ENCODE results near the gene CORO2B.
A peak's percentile ranks its signal among the peaks of the same experiment; 100 is the strongest.

CORO2B gene

GRCh38 chr15:68578980-68579935, at the start of gene CORO2B:
Gene CORO2B, plus strand, starts transcription at chr15:68578993. Its CDS starts 270 bp downstream, at chr15:68579263.
- DNase-seq (ENCODE audit: low read depth in 2 of 2) = peak in 1 of 2 donors; percentile 12

DNA sequence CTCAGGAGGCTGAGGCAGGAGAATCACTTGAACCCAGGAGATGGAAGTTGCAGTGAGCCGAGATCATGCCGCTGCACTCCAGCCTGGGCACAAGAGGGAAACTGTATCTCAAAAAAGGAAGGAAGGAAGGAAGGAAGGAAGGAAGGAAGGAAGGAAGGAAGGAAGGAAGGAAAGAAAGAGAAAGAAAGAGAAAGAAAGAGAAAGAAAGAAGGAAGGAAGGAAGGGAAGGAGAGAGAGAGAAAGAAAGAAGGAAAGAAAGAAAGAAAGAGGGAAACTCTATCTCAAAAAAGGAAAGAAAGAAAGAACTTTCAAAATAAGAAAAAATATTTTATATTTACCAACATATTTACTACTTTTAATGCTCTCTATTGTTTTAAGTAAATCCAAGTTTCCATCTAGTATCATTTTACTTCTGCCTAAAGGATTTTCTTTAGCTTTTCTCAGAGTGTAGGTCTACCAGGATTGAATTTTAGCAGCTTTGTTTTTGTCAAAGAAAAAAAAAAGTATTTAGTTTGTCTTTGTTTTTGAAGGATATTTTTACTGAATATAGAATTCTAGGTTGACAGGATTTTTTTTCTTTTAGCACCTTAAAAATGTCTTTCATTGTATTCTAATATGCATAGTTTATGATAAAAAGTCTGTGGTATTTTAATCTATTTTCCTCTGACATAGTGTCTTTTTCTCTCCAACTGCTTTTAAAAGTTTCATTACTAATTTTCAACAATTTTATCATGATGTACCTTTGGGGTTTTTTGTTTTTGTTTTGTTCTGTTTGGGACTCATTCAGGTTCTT, 47.2 kb upstream of the CORO2B start:
- DNase-seq (ENCODE audit: low read depth in 2 of 2) = no peak

- DNase-seq (ENCODE audit: low read depth in 2 of 2) = no peak
Measured at GRCh38 chr15:68536331-68537095, 42.3 kb upstream of the CORO2B start.

DNA sequence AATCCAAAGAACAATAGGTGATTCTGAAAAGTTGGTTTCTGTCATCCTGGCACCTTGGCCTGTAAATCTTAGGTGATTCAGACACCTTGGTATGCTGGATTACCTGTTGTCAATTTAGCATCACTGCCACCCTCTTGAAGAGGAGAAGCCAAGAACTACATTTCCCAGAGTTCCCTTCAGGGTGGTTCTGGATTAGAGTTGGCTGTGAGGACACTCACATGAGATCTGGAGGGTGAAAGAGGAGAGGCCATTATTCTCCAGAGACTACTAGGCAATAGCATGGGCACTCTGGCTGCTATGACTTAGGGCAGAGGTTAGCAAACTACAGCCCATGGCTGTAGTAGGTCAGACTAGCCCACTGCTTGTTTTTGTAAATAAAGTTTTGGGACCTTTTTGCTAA, 41.7 kb upstream of the CORO2B start:
- DNase-seq (ENCODE audit: low read depth in 2 of 2) = no peak

DNA sequence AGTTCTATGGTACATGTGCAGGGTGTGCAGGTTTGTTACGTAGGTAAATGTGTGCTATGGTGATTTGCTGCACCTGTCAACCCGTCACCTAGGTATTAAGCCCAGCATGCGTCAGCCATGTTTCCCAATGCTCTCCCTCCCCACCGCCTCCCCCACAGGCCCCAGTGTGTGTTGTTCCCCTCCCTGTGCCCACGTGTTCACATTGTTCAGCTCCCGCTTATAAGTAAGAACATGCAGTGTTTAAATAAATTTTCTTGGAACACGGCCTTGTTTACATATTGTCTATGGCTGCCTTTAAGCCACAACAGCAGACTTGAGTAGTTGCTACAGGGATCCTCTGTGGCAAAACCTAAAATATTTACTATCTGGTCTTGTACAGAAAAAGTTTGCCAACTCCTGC, 41.3 kb upstream of the CORO2B start:
- no peak for DNase-seq (ENCODE audit: low read depth in 2 of 2)

- DNase-seq (ENCODE audit: low read depth in 2 of 2) = no peak
Measured at GRCh38 chr15:68538311-68538710, 40.5 kb upstream of the CORO2B start.

DNA sequence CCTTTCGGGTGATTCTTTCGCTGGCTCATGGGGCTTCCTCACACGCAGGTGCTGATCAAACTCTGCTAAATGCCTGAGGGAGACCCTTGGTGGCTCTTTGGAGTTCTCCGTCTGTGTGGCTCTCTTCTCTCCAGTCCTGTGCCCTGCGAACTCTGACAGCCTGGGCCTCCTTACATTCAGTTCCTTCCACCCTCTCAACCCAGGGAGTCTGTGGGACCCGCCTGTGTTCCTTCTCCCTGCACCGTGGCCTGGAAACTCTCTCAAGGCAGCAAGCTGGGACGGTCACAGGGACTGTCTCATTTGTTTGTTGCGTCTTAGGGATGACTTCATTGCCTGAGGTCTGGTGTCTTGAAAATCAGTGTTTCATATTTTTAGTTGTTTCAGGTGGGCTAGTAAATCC, 37.0 kb upstream of the CORO2B start:
- no peak for DNase-seq (ENCODE audit: low read depth in 2 of 2)

DNA sequence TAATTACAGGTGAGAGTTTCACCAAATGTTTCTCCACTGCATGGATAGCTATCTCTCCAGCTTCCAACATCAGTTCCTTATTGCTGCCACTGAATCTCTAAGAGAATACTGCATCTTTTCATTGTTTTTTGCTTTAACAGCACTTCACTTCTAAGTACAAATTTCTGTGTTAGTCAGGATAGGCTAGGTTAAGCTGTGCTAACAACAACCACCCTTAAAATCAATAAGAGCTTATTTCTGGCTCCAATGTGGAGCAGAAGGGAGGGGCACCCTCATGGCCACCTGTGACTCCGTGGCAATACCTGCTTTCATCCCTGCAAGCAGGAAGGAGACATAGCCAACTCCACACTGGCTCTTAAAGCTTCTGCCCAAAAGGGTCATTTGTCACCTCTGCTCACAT, 36.4 kb upstream of the CORO2B start:
- no peak for DNase-seq (ENCODE audit: low read depth in 2 of 2)

- no peak for DNase-seq (ENCODE audit: low read depth in 2 of 2)
Measured at GRCh38 chr15:68542771-68543164, 36.0 kb upstream of the CORO2B start.

DNA sequence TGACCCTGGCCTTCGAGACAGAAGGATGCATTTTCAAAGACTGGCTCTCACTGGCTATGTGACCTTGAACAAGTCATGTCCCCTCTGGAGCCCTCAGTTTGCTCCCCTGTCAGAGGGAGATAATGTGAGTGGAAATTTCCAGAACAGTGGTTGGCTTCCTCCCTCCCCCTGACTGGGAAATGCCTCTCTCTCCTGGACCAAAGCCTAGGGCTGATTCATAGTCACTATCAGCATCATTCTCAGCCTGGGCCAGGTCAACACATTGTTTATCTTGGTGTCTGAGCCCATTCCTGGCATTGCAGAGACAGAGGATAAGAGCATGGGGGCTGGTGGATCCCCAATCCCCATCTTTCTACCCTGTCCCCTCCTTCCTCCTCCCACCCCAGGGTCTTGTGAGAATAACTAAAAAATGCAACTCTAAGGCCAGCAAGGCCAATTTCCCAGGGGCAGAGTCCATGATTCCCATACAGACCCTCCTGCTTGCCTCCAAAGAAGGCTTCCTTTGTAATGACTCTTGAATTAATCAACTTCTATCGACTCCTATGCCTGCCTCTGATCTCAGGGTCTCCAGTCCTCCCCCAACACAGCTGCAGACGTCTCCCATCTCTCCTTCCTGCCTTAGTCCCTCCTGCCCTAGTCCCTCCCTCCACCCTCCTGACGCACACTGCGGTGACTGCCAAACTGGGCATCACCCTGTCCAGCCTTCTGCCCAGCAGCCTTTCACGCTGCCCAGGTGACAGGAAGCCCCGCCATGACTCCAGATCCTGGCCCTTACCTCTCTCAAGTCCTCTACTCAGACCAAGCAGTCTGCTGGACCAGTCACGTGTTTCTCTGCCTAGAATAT, 35.4 kb upstream of the CORO2B start:
- DNase-seq (ENCODE audit: low read depth in 2 of 2) = no peak

DNA sequence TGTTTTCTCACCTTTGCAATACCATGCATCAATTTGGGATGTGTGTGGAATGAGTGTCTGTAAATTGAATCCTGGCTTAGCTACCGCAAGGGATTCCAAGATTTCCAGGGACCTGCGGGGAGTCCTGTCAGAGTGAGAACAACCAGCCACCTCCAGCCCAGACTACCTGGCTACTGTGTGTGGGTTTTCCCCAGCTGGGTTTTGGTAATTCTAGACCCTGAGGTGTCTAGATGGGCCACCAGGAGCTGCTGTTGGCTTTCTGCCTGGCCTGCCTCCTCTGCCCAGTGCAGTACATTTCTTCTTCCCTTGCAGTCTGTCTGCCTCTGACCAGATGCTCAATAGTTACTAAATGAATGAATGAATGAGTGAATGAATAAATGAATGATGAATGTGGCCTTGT, 32.5 kb upstream of the CORO2B start:
- no peak for DNase-seq (ENCODE audit: low read depth in 2 of 2)

- no peak for DNase-seq (ENCODE audit: low read depth in 2 of 2)
Measured at GRCh38 chr15:68548364-68548763, 30.4 kb upstream of the CORO2B start.

DNA sequence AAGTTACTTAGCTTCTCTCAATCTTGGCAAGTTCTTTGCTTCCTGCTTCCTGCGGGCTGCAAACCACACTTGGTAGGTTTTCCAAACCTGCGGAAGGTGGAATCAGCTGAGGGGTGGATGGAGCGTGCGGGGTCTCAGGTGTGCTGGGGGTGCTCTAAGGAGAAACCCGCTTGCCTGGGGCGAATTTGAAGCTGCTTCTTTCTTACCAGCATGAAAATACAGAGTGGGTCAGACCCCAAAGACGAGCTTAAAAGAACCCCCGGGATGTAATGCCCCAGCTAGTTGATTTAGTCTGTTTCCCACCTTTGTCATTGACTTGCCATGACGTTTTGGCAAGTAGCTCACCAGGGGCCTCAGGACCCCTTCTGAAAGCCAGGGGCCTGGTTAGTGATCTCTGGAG, 28.8 kb upstream of the CORO2B start:
- no peak for DNase-seq (ENCODE audit: low read depth in 2 of 2)

DNA sequence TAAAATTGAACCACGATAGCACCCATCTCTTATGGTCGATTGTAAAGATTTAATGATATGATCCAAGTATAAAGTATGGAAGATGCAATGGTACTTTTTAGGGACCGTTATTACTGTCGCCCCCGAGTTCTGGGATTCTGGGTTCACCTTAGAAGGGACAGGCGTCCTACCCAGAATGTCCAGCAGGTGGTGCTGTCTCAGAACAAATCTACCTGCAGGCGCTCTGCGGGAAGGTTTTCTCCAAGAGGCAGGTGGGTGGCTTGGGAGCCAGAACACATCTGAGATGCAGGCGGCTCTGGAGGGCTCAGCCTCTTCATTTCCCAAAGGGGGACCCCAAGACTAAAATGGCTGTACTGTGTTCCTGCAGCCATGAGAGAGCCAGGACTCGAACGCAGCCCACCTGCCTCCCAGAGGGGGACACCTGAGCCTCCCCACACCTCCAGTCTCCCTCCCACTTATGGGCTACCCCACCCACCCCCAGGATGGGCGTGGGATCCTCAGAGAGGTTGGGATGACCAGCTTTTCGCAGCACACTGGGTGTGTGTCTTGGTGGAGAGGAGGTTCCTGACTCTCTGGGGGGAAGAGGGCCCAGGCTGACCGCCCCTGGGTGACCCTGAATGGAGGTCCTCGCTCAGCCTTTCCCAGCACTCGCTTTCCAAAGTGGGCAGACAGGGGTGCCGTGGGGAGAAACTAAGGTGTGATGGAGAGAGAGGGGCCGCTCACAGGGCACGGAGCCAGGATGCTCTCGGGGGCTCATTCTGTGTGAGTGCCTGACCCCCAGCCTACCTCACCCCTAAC, 28.1 kb upstream of the CORO2B start:
- DNase-seq (ENCODE audit: low read depth in 2 of 2) = peak; percentile 72 to 74

DNA sequence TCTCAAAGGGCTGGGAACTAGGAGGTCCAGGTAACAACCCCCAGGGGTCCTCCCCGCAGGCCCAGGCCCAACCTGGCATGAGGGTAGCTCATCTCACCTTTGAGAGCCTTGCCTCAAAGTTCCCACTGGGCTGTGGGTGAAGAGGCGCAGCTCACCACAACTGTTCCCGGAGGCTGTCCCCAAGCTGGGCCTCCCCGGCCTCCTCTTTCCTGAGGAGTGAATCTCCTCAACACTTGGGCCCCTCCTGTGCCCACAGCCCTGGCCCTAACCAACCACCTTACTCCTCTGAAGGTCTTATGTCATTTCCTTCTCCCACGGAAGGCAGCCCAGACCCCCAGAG, 27.5 kb upstream of the CORO2B start:
- DNase-seq (ENCODE audit: low read depth in 2 of 2) = no peak

GRCh38 chr15:68552344-68552743, 26.4 kb upstream of the CORO2B start:
- no peak for DNase-seq (ENCODE audit: low read depth in 2 of 2)

DNA sequence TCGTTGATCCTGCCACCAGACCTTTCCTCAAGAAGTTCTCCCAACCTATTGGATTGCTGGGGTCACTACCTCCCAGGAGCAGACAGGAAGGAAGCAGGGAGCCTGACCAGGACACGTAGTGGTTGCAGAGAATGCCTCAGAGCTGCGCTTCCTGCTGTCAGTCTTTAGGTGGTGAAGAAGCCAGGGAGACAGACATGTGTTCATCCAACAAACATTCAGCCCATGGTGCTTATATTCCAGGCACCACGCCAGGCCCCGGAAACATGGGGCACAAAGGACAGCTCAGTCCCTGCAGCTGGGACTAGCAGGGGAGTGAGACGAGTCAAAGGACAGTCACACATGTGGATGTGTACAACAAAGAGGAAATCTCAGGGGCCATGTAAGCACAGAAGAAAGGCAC, 26.0 kb upstream of the CORO2B start:
- no peak for DNase-seq (ENCODE audit: low read depth in 2 of 2)

GRCh38 chr15:68553314-68553993, 25.3 kb upstream of the CORO2B start:
- no peak for DNase-seq (ENCODE audit: low read depth in 2 of 2)

DNA sequence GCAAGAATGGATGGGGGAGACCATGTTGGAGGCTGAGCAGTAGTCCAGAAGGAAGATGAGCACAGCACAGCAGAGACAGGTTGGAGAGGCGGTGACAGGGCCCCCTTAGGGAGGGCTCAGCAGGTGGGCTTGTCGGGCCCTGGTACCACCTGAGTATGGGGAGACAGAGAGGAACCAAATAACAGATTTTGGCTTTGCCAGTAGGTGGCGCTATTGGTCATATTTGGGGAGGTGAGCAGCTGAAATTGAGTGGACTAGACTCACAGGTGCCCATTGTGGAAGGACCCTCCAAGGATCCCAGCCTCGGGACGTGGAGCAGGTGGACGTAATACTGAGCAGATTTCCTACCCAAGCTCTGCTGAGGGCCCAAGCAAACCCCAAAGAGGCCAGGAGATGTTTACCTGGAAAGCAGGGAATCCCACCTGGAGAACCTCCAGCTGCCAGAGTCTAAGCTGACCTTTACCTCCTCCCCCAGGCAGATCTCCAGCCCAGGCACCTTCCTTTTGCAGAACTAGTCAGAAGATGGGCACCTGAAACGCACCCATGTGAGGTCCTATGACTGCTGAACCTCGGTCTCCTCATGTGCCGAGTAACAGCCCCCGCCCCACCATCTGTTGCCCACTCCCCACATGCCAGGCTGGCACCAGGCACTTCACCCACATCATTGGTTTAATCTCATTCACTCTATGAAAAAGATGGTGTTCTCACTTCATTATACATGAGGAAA, 24.6 kb upstream of the CORO2B start:
- DNase-seq (ENCODE audit: low read depth in 2 of 2) = peak; percentile 36 to 53
